K562 (cell line): ENCODE results near the gene ADTRP.

ENCODE experiments used
- HNRNPH1 ChIP-seq: fragments of 200-400 bp; formaldehyde crosslinking; optimal IDR thresholded peaks from 2 replicates; pipeline ENCODE3; 2017; ENCODE audit warnings: low read depth, mild to moderate bottlenecking, low read length, moderate library complexity
- JUNB ChIP-seq: fragments of 450-650 bp; formaldehyde crosslinking; conservative IDR thresholded peaks from 2 replicates; pipeline ENCODE4 v1.4.0; 2020; ENCODE audit warnings: mild to moderate bottlenecking
- MAZ ChIP-seq, 2 experiments: fragments of 450-650 bp in 1 of 2; sonication (generic) in 1 of 2; formaldehyde crosslinking; IDR thresholded peaks in 1 of 2; conservative IDR thresholded peaks in 1 of 2; 2 replicates each; pipeline versions ENCODE4 v1.4.0 to v1.5.0; 2020; ENCODE audit warnings: mild to moderate bottlenecking in 1 of 2, missing genetic modification reagents in 1 of 2
- POLR2A ChIP-seq: fragments of 450-650 bp; conservative IDR thresholded peaks from 2 replicates; pipeline ENCODE4 v1.6.1; 2016
- TF ChIP-seq, protein P1 (sequence below), 2 experiments: IDR thresholded peaks; 2 replicates each; pipeline ENCODE4 v1.6.1; 2011; ENCODE audit warnings: borderline replicate concordance in 1 of 2, control low read depth in 1 of 2, low read depth in 1 of 2, low read length in 1 of 2, mild to moderate bottlenecking in 1 of 2, mixed read lengths in 1 of 2, moderate library complexity in 1 of 2; ENCODE audit not compliant: insufficient read depth in 1 of 2, insufficient read length in 1 of 2, poor library complexity in 1 of 2, severe bottlenecking in 1 of 2; ENCODE audit errors: extremely low read depth in 1 of 2
- TF ChIP-seq, protein P2 (sequence below), 3 experiments: IDR thresholded peaks in 2 of 3; conservative IDR thresholded peaks in 1 of 3; 2 replicates each; pipeline ENCODE4 v1.5.1; 2011 to 2012; ENCODE audit warnings: low read length in 3 of 3, mild to moderate bottlenecking in 3 of 3, control low read depth in 2 of 3, improper control_type of control experiment in 1 of 3, inconsistent platforms in 1 of 3, low read depth in 1 of 3, mixed read lengths in 1 of 3, moderate library complexity in 1 of 3; ENCODE audit not compliant: insufficient read depth in 2 of 3

DNA sequence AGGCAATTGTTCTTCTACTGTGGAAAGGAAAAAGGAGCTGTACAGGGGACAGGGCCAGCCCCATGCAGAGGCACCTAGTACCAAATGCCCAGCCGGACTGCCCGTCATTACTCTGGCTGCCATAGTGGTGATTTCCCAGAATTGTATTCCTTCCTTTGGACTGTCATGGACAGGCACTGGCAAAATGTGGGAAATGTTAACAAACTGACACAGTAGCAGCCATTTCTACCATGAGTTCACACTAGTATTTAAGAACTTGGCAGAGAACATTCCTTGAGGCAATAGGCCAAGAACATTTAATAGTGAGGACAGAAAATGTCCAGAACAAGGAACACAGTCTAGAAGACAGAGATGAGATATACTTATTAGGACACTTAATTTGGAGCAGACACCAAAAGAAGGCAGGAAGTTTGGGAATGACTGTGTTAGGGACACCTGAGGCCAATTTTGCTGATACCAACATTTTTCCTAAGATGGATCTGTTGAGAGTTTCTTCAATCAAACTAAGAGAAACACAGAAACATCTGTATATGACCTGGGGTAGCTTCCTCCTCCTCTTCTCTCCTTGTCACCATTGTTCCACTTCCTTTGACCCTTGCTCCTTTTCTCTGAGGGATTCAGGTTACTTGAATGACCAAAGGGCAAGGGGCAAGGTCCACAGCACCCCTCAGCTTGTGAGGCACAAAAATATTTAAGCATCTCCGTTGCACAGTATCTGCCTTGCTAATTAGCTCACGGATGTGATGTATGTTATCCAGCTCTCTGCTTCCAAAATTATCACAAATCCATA lies 14.9 kb downstream of the ADTRP start:
- TF ChIP-seq, protein P1, sequence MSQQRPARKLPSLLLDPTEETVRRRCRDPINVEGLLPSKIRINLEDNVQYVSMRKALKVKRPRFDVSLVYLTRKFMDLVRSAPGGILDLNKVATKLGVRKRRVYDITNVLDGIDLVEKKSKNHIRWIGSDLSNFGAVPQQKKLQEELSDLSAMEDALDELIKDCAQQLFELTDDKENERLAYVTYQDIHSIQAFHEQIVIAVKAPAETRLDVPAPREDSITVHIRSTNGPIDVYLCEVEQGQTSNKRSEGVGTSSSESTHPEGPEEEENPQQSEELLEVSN (IDR thresholded peaks at IDR 0.05; ENCODE audit: borderline replicate concordance in 1 of 2, extremely low read depth in 1 of 2, insufficient read depth in 1 of 2, insufficient read length in 1 of 2, low read depth in 1 of 2, low read length in 1 of 2, poor library complexity in 1 of 2, severe bottlenecking in 1 of 2) = no peak
- TF ChIP-seq HNRNPH1 (no peak), POLR2A (no peak), JUNB (no peak), MAZ (CRISPR knock-in tag; conservative IDR thresholded peaks at IDR 0.05 in 1 of 2, IDR thresholded peaks at IDR 0.05 in 1 of 2) (no peak)
- TF ChIP-seq, protein P2, sequence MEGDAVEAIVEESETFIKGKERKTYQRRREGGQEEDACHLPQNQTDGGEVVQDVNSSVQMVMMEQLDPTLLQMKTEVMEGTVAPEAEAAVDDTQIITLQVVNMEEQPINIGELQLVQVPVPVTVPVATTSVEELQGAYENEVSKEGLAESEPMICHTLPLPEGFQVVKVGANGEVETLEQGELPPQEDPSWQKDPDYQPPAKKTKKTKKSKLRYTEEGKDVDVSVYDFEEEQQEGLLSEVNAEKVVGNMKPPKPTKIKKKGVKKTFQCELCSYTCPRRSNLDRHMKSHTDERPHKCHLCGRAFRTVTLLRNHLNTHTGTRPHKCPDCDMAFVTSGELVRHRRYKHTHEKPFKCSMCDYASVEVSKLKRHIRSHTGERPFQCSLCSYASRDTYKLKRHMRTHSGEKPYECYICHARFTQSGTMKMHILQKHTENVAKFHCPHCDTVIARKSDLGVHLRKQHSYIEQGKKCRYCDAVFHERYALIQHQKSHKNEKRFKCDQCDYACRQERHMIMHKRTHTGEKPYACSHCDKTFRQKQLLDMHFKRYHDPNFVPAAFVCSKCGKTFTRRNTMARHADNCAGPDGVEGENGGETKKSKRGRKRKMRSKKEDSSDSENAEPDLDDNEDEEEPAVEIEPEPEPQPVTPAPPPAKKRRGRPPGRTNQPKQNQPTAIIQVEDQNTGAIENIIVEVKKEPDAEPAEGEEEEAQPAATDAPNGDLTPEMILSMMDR (IDR thresholded peaks at IDR 0.05 in 2 of 3, conservative IDR thresholded peaks at IDR 0.05 in 1 of 3; ENCODE audit: insufficient read depth in 2 of 3, low read depth in 1 of 3, low read length in 3 of 3) = no peak
